ENCODE data around the gene PLCB4. TPM values are rescaled to one million over a fixed set of nuclear protein-coding genes. Genes with fewer than 3 reads are reported as not detected.

Gene PLCB4
- total and polyA plus RNA-seq, 2 donors: 4.8 to 7.6 TPM

GRCh38 chr20:9214685-9215084, 145.8 kb downstream of the PLCB4 start:
- H3K27me3 ChIP-seq (ENCODE audit: control insufficient read depth in 2 of 2, insufficient read depth in 1 of 2, low read length in 1 of 2): no peaks in the 10 kb centered on the region
- H3K9me3 ChIP-seq (ENCODE audit: control insufficient read depth in 2 of 2, insufficient read depth in 1 of 2, low read length in 1 of 2): no peaks in the 10 kb centered on the region
- H3K4me3 ChIP-seq (ENCODE audit: low read length in 2 of 2): no peak overlapping the region
- WGBS: 93% methylated on average over 3 of the region's 3 CpGs
- no peak overlapping the region for H3K27ac ChIP-seq (ENCODE audit: low read depth in 1 of 2, low read length in 1 of 2)
- no peaks in the 10 kb centered on the region for H3K4me1 ChIP-seq (ENCODE audit: control insufficient read depth in 2 of 2, insufficient read depth in 2 of 2, low read length in 2 of 2)
- DNase-seq (ENCODE audit: low read depth in 6 of 9, low spot score in 9 of 9): no peak
- H3K36me3 ChIP-seq (ENCODE audit: control insufficient read depth in 2 of 2, insufficient read depth in 2 of 2, low read length in 1 of 2): no peaks in the 10 kb centered on the region

- no peaks in the 10 kb centered on the region for H3K4me1 ChIP-seq (ENCODE audit: control insufficient read depth in 2 of 2, insufficient read depth in 2 of 2, low read length in 2 of 2)
- no peaks in the 10 kb centered on the region for H3K9me3 ChIP-seq (ENCODE audit: control insufficient read depth in 2 of 2, insufficient read depth in 1 of 2, low read length in 1 of 2)
- no peaks in the 10 kb centered on the region for H3K36me3 ChIP-seq (ENCODE audit: control insufficient read depth in 2 of 2, insufficient read depth in 2 of 2, low read length in 1 of 2)
- no peak overlapping the region for H3K27ac ChIP-seq (ENCODE audit: low read depth in 1 of 2, low read length in 1 of 2)
- no peak for DNase-seq (ENCODE audit: low read depth in 6 of 9, low spot score in 9 of 9)
- H3K4me3 ChIP-seq (ENCODE audit: low read length in 2 of 2): no peak overlapping the region
- WGBS: 95% methylated on average over 2 of the region's 2 CpGs
- H3K27me3 ChIP-seq (ENCODE audit: control insufficient read depth in 2 of 2, insufficient read depth in 1 of 2, low read length in 1 of 2): no peaks in the 10 kb centered on the region
Measured at GRCh38 chr20:9215539-9215938, 146.7 kb downstream of the PLCB4 start.

- no peak for DNase-seq (ENCODE audit: low read depth in 6 of 9, low spot score in 9 of 9)
- Histone ChIP-seq H3K4me3 (ENCODE audit: low read length in 2 of 2) (no peak overlapping the region), H3K27me3 (ENCODE audit: control insufficient read depth in 2 of 2, insufficient read depth in 1 of 2, low read length in 1 of 2) (no peaks in the 10 kb centered on the region), H3K36me3 (ENCODE audit: control insufficient read depth in 2 of 2, insufficient read depth in 2 of 2, low read length in 1 of 2) (no peaks in the 10 kb centered on the region), H3K27ac (ENCODE audit: low read depth in 1 of 2, low read length in 1 of 2) (no peak overlapping the region), H3K9me3 (ENCODE audit: control insufficient read depth in 2 of 2, insufficient read depth in 1 of 2, low read length in 1 of 2) (no peaks in the 10 kb centered on the region), H3K4me1 (ENCODE audit: control insufficient read depth in 2 of 2, insufficient read depth in 2 of 2, low read length in 2 of 2) (peaks cover 0 to 4% of the 10 kb centered on the region in 2 donors)
- WGBS: 98% methylated on average over 6 of the region's 6 CpGs
Measured at GRCh38 chr20:9218531-9218961, 149.7 kb downstream of the PLCB4 start.

- DNase-seq (ENCODE audit: low read depth in 6 of 9, low spot score in 9 of 9): no peak
- H3K27me3 ChIP-seq (ENCODE audit: control insufficient read depth in 2 of 2, insufficient read depth in 1 of 2, low read length in 1 of 2): no peaks in the 10 kb centered on the region
- H3K4me3 ChIP-seq (ENCODE audit: low read length in 2 of 2): no peak overlapping the region
- no peaks in the 10 kb centered on the region for H3K9me3 ChIP-seq (ENCODE audit: control insufficient read depth in 2 of 2, insufficient read depth in 1 of 2, low read length in 1 of 2)
- WGBS: 95% methylated on average over 6 of the region's 6 CpGs
- no peak overlapping the region for H3K27ac ChIP-seq (ENCODE audit: low read depth in 1 of 2, low read length in 1 of 2)
- peaks cover 0 to 8% of the 10 kb centered on the region in 2 donors for H3K4me1 ChIP-seq (ENCODE audit: control insufficient read depth in 2 of 2, insufficient read depth in 2 of 2, low read length in 2 of 2)
- no peaks in the 10 kb centered on the region for H3K36me3 ChIP-seq (ENCODE audit: control insufficient read depth in 2 of 2, insufficient read depth in 2 of 2, low read length in 1 of 2)
Measured at GRCh38 chr20:9220874-9221547, 152.1 kb downstream of the PLCB4 start.

- H3K27ac ChIP-seq (ENCODE audit: low read depth in 1 of 2, low read length in 1 of 2): no peak overlapping the region
- no peaks in the 10 kb centered on the region for H3K9me3 ChIP-seq (ENCODE audit: control insufficient read depth in 2 of 2, insufficient read depth in 1 of 2, low read length in 1 of 2)
- H3K27me3 ChIP-seq (ENCODE audit: control insufficient read depth in 2 of 2, insufficient read depth in 1 of 2, low read length in 1 of 2): no peaks in the 10 kb centered on the region
- 17% methylated on average over 4 of the region's 4 CpGs for WGBS
- no peaks in the 10 kb centered on the region for H3K36me3 ChIP-seq (ENCODE audit: control insufficient read depth in 2 of 2, insufficient read depth in 2 of 2, low read length in 1 of 2)
- no peak overlapping the region for H3K4me3 ChIP-seq (ENCODE audit: low read length in 2 of 2)
- peaks cover 0 to 8% of the 10 kb centered on the region in 2 donors for H3K4me1 ChIP-seq (ENCODE audit: control insufficient read depth in 2 of 2, insufficient read depth in 2 of 2, low read length in 2 of 2)
- peak in 8 of 9 donors; percentile 8 to 60 (median 18) for DNase-seq (ENCODE audit: low read depth in 6 of 9, low spot score in 9 of 9)
Measured at GRCh38 chr20:9223296-9223695, 154.4 kb downstream of the PLCB4 start.

GRCh38 chr20:9225879-9226278, 157.0 kb downstream of the PLCB4 start:
- H3K4me3 ChIP-seq (ENCODE audit: low read length in 2 of 2): no peak overlapping the region
- H3K9me3 ChIP-seq (ENCODE audit: control insufficient read depth in 2 of 2, insufficient read depth in 1 of 2, low read length in 1 of 2): no peaks in the 10 kb centered on the region
- WGBS: 87% methylated on average over 4 of the region's 4 CpGs
- peaks cover 0 to 8% of the 10 kb centered on the region in 2 donors for H3K4me1 ChIP-seq (ENCODE audit: control insufficient read depth in 2 of 2, insufficient read depth in 2 of 2, low read length in 2 of 2)
- no peaks in the 10 kb centered on the region for H3K27me3 ChIP-seq (ENCODE audit: control insufficient read depth in 2 of 2, insufficient read depth in 1 of 2, low read length in 1 of 2)
- DNase-seq (ENCODE audit: low read depth in 6 of 9, low spot score in 9 of 9): no peak
- no peaks in the 10 kb centered on the region for H3K36me3 ChIP-seq (ENCODE audit: control insufficient read depth in 2 of 2, insufficient read depth in 2 of 2, low read length in 1 of 2)
- H3K27ac ChIP-seq (ENCODE audit: low read depth in 1 of 2, low read length in 1 of 2): peak overlapping the region in 1 of 2 donors; percentile 26

- 100% methylated on average over 1 of the region's 1 CpG for WGBS
- H3K27ac ChIP-seq (ENCODE audit: low read depth in 1 of 2, low read length in 1 of 2): no peak overlapping the region
Measured at GRCh38 chr20:9227896-9228615, 159.2 kb downstream of the PLCB4 start.

GRCh38 chr20:9228774-9229450, 160.0 kb downstream of the PLCB4 start:
- Histone ChIP-seq H3K36me3 (ENCODE audit: control insufficient read depth in 2 of 2, insufficient read depth in 2 of 2, low read length in 1 of 2) (no peaks in the 10 kb centered on the region), H3K27ac (ENCODE audit: low read depth in 1 of 2, low read length in 1 of 2) (no peak overlapping the region), H3K9me3 (ENCODE audit: control insufficient read depth in 2 of 2, insufficient read depth in 1 of 2, low read length in 1 of 2) (no peaks in the 10 kb centered on the region), H3K4me3 (ENCODE audit: low read length in 2 of 2) (no peak overlapping the region), H3K4me1 (ENCODE audit: control insufficient read depth in 2 of 2, insufficient read depth in 2 of 2, low read length in 2 of 2) (peaks cover 0 to 2% of the 10 kb centered on the region in 2 donors), H3K27me3 (ENCODE audit: control insufficient read depth in 2 of 2, insufficient read depth in 1 of 2, low read length in 1 of 2) (no peaks in the 10 kb centered on the region)
- no peak for DNase-seq (ENCODE audit: low read depth in 6 of 9, low spot score in 9 of 9)
- WGBS: 99% methylated on average over 5 of the region's 5 CpGs

More at GRCh38 chr20:9227896-9228615, 159.2 kb downstream of the PLCB4 start:
- H3K9me3 ChIP-seq (ENCODE audit: control insufficient read depth in 2 of 2, insufficient read depth in 1 of 2, low read length in 1 of 2): no peaks in the 10 kb centered on the region
- no peak overlapping the region for H3K4me3 ChIP-seq (ENCODE audit: low read length in 2 of 2)
- DNase-seq (ENCODE audit: low read depth in 6 of 9, low spot score in 9 of 9): no peak
- H3K4me1 ChIP-seq (ENCODE audit: control insufficient read depth in 2 of 2, insufficient read depth in 2 of 2, low read length in 2 of 2): peaks cover 0 to 8% of the 10 kb centered on the region in 2 donors
- H3K36me3 ChIP-seq (ENCODE audit: control insufficient read depth in 2 of 2, insufficient read depth in 2 of 2, low read length in 1 of 2): no peaks in the 10 kb centered on the region
- H3K27me3 ChIP-seq (ENCODE audit: control insufficient read depth in 2 of 2, insufficient read depth in 1 of 2, low read length in 1 of 2): no peaks in the 10 kb centered on the region

GRCh38 chr20:9230406-9230805, 161.5 kb downstream of the PLCB4 start:
- H3K4me3 ChIP-seq (ENCODE audit: low read length in 2 of 2): no peak overlapping the region
- no peaks in the 10 kb centered on the region for H3K4me1 ChIP-seq (ENCODE audit: control insufficient read depth in 2 of 2, insufficient read depth in 2 of 2, low read length in 2 of 2)
- no peak overlapping the region for H3K27ac ChIP-seq (ENCODE audit: low read depth in 1 of 2, low read length in 1 of 2)
- H3K36me3 ChIP-seq (ENCODE audit: control insufficient read depth in 2 of 2, insufficient read depth in 2 of 2, low read length in 1 of 2): no peaks in the 10 kb centered on the region
- DNase-seq (ENCODE audit: low read depth in 6 of 9, low spot score in 9 of 9): no peak
- H3K9me3 ChIP-seq (ENCODE audit: control insufficient read depth in 2 of 2, insufficient read depth in 1 of 2, low read length in 1 of 2): no peaks in the 10 kb centered on the region
- H3K27me3 ChIP-seq (ENCODE audit: control insufficient read depth in 2 of 2, insufficient read depth in 1 of 2, low read length in 1 of 2): no peaks in the 10 kb centered on the region
